ENCODE data around the gene WASHC4. TPM values are rescaled to one million over a fixed set of nuclear protein-coding genes. Genes with fewer than 3 reads are reported as not detected.
"Not testable (repeated sequence)": the region's sequence is repeated elsewhere in the genome, so short reads cannot be mapped to it uniquely, and the experiment has no call there.

WASHC4 gene
- total RNA-seq, 2 donors from 2014 or later, result 34.4 to 36.5 TPM

DNA sequence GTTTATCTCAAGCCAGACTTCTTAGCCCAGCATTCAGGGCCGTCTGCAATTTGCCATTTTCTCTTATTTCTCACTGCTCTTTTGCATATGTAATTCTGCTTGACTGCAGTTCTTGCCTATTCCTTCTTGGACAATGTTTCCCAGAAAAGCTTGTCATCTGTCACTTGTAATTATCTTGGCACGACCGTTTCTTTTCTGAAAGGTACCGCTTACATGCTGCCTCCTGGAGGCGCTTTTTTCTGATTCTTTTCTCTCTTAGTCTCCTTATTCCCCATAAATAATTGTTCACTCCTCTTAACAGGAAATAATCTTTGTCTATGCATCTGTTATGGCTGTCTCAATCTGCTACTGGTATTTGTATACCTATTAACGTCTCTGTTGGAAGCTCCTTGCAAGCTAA, 22.0 kb upstream of the WASHC4 start:
- ATAC-seq (no peak), DNase-seq (no peak)
- intact Hi-C loops (cut with DNase I, micrococcal nuclease), result no loop called here

GRCh38 chr12:105089817-105090216, 17.7 kb upstream of the WASHC4 start:
- intact Hi-C loops (cut with DNase I, micrococcal nuclease), result no loop called here
- DNase-seq, result no peak
- ATAC-seq, result no peak

GRCh38 chr12:105090361-105090760, 17.2 kb upstream of the WASHC4 start:
- intact Hi-C loops (cut with DNase I, micrococcal nuclease), result no loop called here
- DNase-seq, result no peak
- no peak for ATAC-seq

GRCh38 chr12:105091476-105092206, 15.9 kb upstream of the WASHC4 start:
- ATAC-seq (no peak), DNase-seq (no peak)
- intact Hi-C loops (cut with DNase I, micrococcal nuclease), result no loop called here

GRCh38 chr12:105092336-105092735, 15.2 kb upstream of the WASHC4 start:
- peak; percentile 39 to 47 for DNase-seq
- peak; percentile 93 for ATAC-seq
- intact Hi-C loops (cut with DNase I, micrococcal nuclease), result no loop called here

- DNase-seq; ATAC-seq; intact Hi-C loops (cut with DNase I, micrococcal nuclease): not testable (repeated sequence)
Observed at GRCh38 chr12:105095338-105095737, 12.2 kb upstream of the WASHC4 start.

GRCh38 chr12:105099356-105099755, 8.2 kb upstream of the WASHC4 start:
- DNase-seq, result no peak
- intact Hi-C loops (cut with DNase I, micrococcal nuclease), result no loop called here
- no peak for ATAC-seq

GRCh38 chr12:105100207-105100985, 7.1 kb upstream of the WASHC4 start:
- DNase-seq (no peak), ATAC-seq (no peak)
- intact Hi-C loops (cut with DNase I, micrococcal nuclease), result no loop called here

DNA sequence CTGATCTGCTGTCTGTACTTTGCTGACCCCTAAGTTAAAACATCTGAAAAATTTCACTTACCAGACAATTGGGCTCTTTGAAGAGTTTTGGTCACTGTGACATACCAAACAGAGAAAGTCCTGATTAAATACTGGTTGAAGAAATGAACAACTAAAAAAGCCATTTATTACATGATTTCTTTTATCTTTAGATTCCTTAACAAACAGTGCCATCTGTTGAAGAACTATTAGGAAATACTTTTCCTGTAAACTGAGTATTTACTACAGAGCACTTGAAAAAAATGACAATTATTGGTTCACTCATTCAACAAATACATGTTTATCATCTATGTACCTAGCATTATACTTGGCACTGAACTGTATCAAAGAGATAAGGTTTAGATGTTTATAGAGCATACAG, 6.5 kb upstream of the WASHC4 start:
- ATAC-seq (no peak), DNase-seq (no peak)
- intact Hi-C loops (cut with DNase I, micrococcal nuclease), result no loop called here

GRCh38 chr12:105102673-105103072, 4.9 kb upstream of the WASHC4 start:
- no peak for DNase-seq
- ATAC-seq, result no peak
- intact Hi-C loops (cut with DNase I, micrococcal nuclease), result no loop called here

- DNase-seq (no peak), ATAC-seq (no peak)
- intact Hi-C loops (cut with DNase I, micrococcal nuclease), result no loop called here
Observed at GRCh38 chr12:105104762-105105161, 2.8 kb upstream of the WASHC4 start.

- DNase-seq (no peak), ATAC-seq (no peak)
- intact Hi-C loops (cut with DNase I, micrococcal nuclease), result no loop called here
Observed at GRCh38 chr12:105106621-105107020, 910 bp upstream of the WASHC4 start.

GRCh38 chr12:105107171-105107493, 399 bp upstream of the WASHC4 start:
- intact Hi-C loops (cut with DNase I, micrococcal nuclease), result no loop called here
- peak; percentile 40 for ATAC-seq
- DNase-seq, result peak in 1 of 2 donors; percentile 42

- DNase-seq (peak in 1 of 2 donors; percentile 15), ATAC-seq (no peak)
- intact Hi-C loops (cut with DNase I, micrococcal nuclease), result no loop called here
Observed at GRCh38 chr12:105109465-105110212, 2.1 kb downstream of the WASHC4 start.

- no peak for DNase-seq
- no peak for ATAC-seq
- intact Hi-C loops (cut with DNase I, micrococcal nuclease), result no loop called here
Observed at GRCh38 chr12:105110851-105111250, 3.3 kb downstream of the WASHC4 start.

DNA sequence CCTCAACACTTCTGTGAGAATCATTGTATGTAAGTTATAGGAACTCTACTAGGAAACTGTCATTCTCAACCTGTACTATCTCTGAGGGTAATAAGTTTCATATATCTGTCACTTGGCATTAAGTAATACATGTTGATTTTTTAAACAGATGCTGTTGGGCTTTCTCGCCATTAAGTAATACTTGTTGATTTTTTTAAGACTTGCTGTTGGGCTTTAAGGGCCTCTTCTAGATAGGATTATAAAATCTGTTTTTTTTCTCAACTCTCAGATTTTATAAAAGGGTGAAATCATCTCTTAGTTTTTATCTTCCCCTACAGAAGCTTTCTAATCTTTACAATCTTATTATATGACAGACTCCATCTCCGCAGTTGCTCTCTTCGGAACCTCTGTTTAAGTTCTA, 5.6 kb downstream of the WASHC4 start:
- DNase-seq (no peak), ATAC-seq (no peak)
- intact Hi-C loops (cut with DNase I, micrococcal nuclease), result no loop called here

GRCh38 chr12:105116969-105117368, 9.4 kb downstream of the WASHC4 start:
- ATAC-seq (no peak), DNase-seq (no peak)
- intact Hi-C loops (cut with DNase I, micrococcal nuclease), result no loop called here

DNA sequence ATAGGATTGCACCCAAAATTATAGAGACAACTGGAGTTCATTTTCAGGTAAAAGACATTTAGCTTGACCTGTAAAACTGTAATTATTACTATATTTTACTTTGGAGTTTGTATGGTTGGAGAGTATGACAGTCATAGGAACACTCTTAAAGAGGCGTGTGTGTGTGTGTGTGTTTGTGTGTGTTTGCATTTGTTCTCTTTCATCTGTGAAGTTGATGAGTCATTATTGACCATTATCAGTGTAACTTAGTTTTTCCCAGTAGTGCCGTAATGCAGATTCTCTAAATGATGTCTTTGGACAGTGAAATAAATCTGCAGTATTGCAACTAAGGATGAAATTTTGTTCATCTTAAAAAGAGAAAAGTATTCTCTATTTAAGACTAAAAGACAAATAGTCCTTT, 13.0 kb downstream of the WASHC4 start:
- DNase-seq (no peak), ATAC-seq (no peak)
- intact Hi-C loops (cut with DNase I, micrococcal nuclease), result no loop called here

- intact Hi-C loops (cut with DNase I, micrococcal nuclease), result no loop called here
- no peak for ATAC-seq
- DNase-seq, result no peak
Observed at GRCh38 chr12:105138248-105138647, 30.7 kb downstream of the WASHC4 start.

Data from left colon (tissue), 2 donors.